ENCODE results near the gene WDR12. TPM values are rescaled to one million over a fixed set of nuclear protein-coding genes. Genes with fewer than 3 reads are reported as not detected.
A peak's percentile ranks its signal among the peaks of the same experiment; 100 is the strongest.

WDR12 gene
- total and polyA plus RNA-seq, 2 of the 13 experiments (the other 11 are each of a cell fraction or from before 2014, with no cell fraction given), result 94.4 to 216 TPM

DNA sequence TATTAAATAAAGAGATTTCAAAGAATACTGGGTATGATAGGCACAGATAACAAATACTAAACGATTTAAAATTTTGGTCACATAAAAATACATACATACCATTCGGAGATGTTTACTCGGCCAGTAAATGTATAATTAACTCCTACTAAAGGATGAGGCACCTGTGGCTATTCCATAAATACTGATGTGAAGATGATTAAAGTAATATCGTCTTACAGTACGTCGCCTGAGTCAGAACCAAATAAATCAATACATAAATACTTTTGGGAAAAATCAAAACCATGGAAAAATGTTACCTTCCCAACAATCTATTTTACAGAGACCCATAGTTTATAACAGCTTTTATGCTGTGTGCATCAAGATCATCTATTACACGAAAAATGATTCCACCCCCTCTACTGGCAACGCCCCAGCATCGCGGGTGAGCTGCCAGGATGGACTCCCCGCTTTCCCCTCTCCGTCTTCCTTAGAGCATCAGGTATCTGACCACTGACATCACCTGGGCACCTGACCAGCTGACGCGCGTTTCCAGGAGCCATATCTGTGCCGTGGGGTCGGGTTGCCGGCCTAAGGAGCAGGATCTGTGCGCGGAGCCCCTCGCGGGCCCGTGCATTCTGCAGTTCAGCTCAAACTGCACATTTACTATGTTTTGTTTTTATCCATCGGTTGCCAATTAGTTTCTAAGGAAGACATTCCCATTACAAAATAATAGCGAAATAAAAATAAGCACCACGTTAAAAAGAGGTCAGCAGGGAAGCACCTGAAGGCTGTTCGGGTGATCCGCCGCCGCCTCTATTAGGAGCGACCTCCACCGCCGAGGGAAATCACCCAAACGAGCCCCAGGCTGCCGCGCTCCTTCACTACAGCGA is 40.8 kb downstream of the WDR12 start (continued):
- TF ChIP-seq YY1 (IDR thresholded peaks at IDR 0.05; ENCODE audit: insufficient read depth, insufficient replicate concordance, low read depth, low read length), result no peak
- TF ChIP-seq, protein P1, sequence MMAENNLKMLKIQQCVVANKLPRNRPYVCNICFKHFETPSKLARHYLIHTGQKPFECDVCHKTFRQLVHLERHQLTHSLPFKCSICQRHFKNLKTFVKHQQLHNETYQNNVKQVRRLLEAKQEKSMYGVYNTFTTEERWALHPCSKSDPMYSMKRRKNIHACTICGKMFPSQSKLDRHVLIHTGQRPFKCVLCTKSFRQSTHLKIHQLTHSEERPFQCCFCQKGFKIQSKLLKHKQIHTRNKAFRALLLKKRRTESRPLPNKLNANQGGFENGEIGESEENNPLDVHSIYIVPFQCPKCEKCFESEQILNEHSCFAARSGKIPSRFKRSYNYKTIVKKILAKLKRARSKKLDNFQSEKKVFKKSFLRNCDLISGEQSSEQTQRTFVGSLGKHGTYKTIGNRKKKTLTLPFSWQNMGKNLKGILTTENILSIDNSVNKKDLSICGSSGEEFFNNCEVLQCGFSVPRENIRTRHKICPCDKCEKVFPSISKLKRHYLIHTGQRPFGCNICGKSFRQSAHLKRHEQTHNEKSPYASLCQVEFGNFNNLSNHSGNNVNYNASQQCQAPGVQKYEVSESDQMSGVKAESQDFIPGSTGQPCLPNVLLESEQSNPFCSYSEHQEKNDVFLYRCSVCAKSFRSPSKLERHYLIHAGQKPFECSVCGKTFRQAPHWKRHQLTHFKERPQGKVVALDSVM (CRISPR knock-in tag; IDR thresholded peaks at IDR 0.05), result no peak
- peak; percentile 40 for TF ChIP-seq ZNF781 (CRISPR knock-in tag; IDR thresholded peaks at IDR 0.05; ENCODE audit: borderline replicate concordance, not compliant biosample characterization)
- peak; percentile 83; the same call in 1 of the 2 replicates for TF ChIP-seq ZNF674 (CRISPR knock-in tag; IDR thresholded peaks at IDR 0.05; ENCODE audit: low read depth)
- TF ChIP-seq, protein P2, sequence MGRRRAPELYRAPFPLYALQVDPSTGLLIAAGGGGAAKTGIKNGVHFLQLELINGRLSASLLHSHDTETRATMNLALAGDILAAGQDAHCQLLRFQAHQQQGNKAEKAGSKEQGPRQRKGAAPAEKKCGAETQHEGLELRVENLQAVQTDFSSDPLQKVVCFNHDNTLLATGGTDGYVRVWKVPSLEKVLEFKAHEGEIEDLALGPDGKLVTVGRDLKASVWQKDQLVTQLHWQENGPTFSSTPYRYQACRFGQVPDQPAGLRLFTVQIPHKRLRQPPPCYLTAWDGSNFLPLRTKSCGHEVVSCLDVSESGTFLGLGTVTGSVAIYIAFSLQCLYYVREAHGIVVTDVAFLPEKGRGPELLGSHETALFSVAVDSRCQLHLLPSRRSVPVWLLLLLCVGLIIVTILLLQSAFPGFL (CRISPR knock-in tag; IDR thresholded peaks at IDR 0.05), result no peak
- TF ChIP-seq ZFP82 (CRISPR knock-in tag; IDR thresholded peaks at IDR 0.05; ENCODE audit: borderline replicate concordance), result no peak
- TF ChIP-seq, protein P3, sequence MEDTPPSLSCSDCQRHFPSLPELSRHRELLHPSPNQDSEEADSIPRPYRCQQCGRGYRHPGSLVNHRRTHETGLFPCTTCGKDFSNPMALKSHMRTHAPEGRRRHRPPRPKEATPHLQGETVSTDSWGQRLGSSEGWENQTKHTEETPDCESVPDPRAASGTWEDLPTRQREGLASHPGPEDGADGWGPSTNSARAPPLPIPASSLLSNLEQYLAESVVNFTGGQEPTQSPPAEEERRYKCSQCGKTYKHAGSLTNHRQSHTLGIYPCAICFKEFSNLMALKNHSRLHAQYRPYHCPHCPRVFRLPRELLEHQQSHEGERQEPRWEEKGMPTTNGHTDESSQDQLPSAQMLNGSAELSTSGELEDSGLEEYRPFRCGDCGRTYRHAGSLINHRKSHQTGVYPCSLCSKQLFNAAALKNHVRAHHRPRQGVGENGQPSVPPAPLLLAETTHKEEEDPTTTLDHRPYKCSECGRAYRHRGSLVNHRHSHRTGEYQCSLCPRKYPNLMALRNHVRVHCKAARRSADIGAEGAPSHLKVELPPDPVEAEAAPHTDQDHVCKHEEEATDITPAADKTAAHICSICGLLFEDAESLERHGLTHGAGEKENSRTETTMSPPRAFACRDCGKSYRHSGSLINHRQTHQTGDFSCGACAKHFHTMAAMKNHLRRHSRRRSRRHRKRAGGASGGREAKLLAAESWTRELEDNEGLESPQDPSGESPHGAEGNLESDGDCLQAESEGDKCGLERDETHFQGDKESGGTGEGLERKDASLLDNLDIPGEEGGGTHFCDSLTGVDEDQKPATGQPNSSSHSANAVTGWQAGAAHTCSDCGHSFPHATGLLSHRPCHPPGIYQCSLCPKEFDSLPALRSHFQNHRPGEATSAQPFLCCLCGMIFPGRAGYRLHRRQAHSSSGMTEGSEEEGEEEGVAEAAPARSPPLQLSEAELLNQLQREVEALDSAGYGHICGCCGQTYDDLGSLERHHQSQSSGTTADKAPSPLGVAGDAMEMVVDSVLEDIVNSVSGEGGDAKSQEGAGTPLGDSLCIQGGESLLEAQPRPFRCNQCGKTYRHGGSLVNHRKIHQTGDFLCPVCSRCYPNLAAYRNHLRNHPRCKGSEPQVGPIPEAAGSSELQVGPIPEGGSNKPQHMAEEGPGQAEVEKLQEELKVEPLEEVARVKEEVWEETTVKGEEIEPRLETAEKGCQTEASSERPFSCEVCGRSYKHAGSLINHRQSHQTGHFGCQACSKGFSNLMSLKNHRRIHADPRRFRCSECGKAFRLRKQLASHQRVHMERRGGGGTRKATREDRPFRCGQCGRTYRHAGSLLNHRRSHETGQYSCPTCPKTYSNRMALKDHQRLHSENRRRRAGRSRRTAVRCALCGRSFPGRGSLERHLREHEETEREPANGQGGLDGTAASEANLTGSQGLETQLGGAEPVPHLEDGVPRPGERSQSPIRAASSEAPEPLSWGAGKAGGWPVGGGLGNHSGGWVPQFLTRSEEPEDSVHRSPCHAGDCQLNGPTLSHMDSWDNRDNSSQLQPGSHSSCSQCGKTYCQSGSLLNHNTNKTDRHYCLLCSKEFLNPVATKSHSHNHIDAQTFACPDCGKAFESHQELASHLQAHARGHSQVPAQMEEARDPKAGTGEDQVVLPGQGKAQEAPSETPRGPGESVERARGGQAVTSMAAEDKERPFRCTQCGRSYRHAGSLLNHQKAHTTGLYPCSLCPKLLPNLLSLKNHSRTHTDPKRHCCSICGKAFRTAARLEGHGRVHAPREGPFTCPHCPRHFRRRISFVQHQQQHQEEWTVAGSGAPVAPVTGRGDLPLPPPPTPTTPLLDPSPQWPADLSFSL (CRISPR knock-in tag; IDR thresholded peaks at IDR 0.05), result no peak
- TF ChIP-seq ZKSCAN5 (CRISPR knock-in tag; IDR thresholded peaks at IDR 0.05), result no peak
- TF ChIP-seq, protein P4, sequence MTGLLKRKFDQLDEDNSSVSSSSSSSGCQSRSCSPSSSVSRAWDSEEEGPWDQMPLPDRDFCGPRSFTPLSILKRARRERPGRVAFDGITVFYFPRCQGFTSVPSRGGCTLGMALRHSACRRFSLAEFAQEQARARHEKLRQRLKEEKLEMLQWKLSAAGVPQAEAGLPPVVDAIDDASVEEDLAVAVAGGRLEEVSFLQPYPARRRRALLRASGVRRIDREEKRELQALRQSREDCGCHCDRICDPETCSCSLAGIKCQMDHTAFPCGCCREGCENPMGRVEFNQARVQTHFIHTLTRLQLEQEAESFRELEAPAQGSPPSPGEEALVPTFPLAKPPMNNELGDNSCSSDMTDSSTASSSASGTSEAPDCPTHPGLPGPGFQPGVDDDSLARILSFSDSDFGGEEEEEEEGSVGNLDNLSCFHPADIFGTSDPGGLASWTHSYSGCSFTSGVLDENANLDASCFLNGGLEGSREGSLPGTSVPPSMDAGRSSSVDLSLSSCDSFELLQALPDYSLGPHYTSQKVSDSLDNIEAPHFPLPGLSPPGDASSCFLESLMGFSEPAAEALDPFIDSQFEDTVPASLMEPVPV (CRISPR knock-in tag; IDR thresholded peaks at IDR 0.05), result peak; percentile 15; the same call in 1 of the 2 replicates
